K562 (cell line): ENCODE measurements around the gene ANAPC13. TPM values are rescaled to one million over a fixed set of nuclear protein-coding genes. Genes with fewer than 3 reads are reported as not detected.

Experiments
- ATAC-seq: fragments of 200-7000 bp; cut with Tn5 transposase; 3 replicates; pipeline ENCODE4 v1.9.1; 2020; ENCODE audit warnings: moderate library complexity
- BruUV-seq: library from RNA; stranded (reverse); fragments of 400-500 nt; replicated peaks from 2 replicates; lab custom pipeline; 2021; lab: Mats Ljungman, UMichigan
- CTCF ChIA-PET: fragments of 300-600 bp; formaldehyde crosslinking; extraction: SDS; loops from one replicate; lab custom pipeline; 2021; ENCODE audit warnings: low intra/inter-chr PET ratio; lab: Yijun Ruan, JAX
- POLR2A ChIA-PET: fragments of 300-600, 350-650 bp; sonication (Branson Sonifier 250); formaldehyde crosslinking; extraction: SDS; loops from one replicate; lab custom pipeline; 2021; ENCODE audit warnings: antibody characterized with exemption, inconsistent platforms; lab: Yijun Ruan, JAX
- DNase-seq, 4 experiments: peaks; one replicate each; pipeline versions ENCODE4 v3.0.0 to v3.0.0-alpha.2; 2011 to 2018; ENCODE audit warnings: low spot score in 3 of 4, mixed read lengths in 3 of 4; ENCODE audit errors: extremely low read depth in 1 of 4
- FAIRE-seq: peaks from 2 replicates; lab custom pipeline; 2011; peaks lifted over from hg19 to GRCh38; lab: Jason Lieb, UNC
- H2AFZ ChIP-seq: 2 replicates; pipeline ENCODE4 v1.6.0; 2011; ENCODE audit warnings: low read depth, low read length, control low read depth, inconsistent platforms
- H3K27ac ChIP-seq: fragments of 200-600 bp; 3 replicates; pipeline ENCODE4 v1.8.0; 2011; ENCODE audit warnings: low read depth, mild to moderate bottlenecking, control low read depth, inconsistent platforms, low read length, moderate library complexity, mixed read lengths; ENCODE audit errors: extremely low read depth
- H3K27me3 ChIP-seq, 2 experiments: fragments of 300-600 bp in 1 of 2; 2 replicates in 1 of 2; 3 replicates in 1 of 2; pipeline versions ENCODE4 v1.6.0 to v1.8.0; 2011; ENCODE audit warnings: inconsistent platforms in 2 of 2, low read length in 2 of 2, mild to moderate bottlenecking in 1 of 2, mixed read lengths in 1 of 2, moderate library complexity in 1 of 2; ENCODE audit not compliant: control insufficient read depth in 2 of 2, insufficient read depth in 2 of 2
- H3K36me3 ChIP-seq: fragments of 300-600 bp; 3 replicates; pipeline ENCODE4 v1.8.0; 2011; ENCODE audit warnings: mild to moderate bottlenecking, low read length, inconsistent platforms; ENCODE audit not compliant: control insufficient read depth, insufficient read depth
- H3K4me1 ChIP-seq, 2 experiments: fragments of 200-600 bp in 1 of 2; replicated peaks in 1 of 2; 2 replicates in 1 of 2; 3 replicates in 1 of 2; pipeline versions ENCODE4 v1.5.1 to v1.8.0; 2011; ENCODE audit warnings: inconsistent platforms in 2 of 2, low read length in 2 of 2, mild to moderate bottlenecking in 1 of 2, mixed read lengths in 1 of 2, moderate library complexity in 1 of 2; ENCODE audit not compliant: control insufficient read depth in 2 of 2, insufficient read depth in 2 of 2
- H3K4me2 ChIP-seq: 2 replicates; pipeline ENCODE4 v1.6.1; 2011; ENCODE audit warnings: low read length, control low read depth, inconsistent platforms, mixed read lengths; ENCODE audit not compliant: insufficient read depth
- H3K4me3 ChIP-seq: fragments of 200-600 bp; sonication (generic), shearing (Covaris generic); 2 replicates; pipeline ENCODE4 v1.5.1; 2016; ENCODE audit warnings: control low read depth, inconsistent platforms
- H3K79me2 ChIP-seq: fragments of 200-600 bp; 3 replicates; pipeline ENCODE4 v1.8.0; 2011; ENCODE audit warnings: low read length, inconsistent platforms; ENCODE audit not compliant: control insufficient read depth, insufficient read depth
- H3K9ac ChIP-seq, 2 experiments: 2 replicates each; pipeline versions ENCODE4 v1.6.0 to v1.6.1; 2011; ENCODE audit warnings: low read depth in 2 of 2, low read length in 2 of 2, control low read depth in 1 of 2, inconsistent platforms in 1 of 2, mild to moderate bottlenecking in 1 of 2, mixed read lengths in 1 of 2; ENCODE audit not compliant: insufficient read depth in 1 of 2
- H3K9me1 ChIP-seq: one replicate; pipeline ENCODE4 v1.6.0; 2011; ENCODE audit warnings: inconsistent platforms, mild to moderate bottlenecking, low read length, moderate library complexity; ENCODE audit not compliant: control insufficient read depth, insufficient read depth
- H3K9me3 ChIP-seq: replicated peaks from 2 replicates; pipeline ENCODE4 v1.5.1; 2011; ENCODE audit warnings: low read depth, low read length, inconsistent platforms; ENCODE audit not compliant: control insufficient read depth, insufficient read depth
- H4K20me1 ChIP-seq: replicated peaks from 2 replicates; pipeline ENCODE4 v1.6.1; 2011; ENCODE audit warnings: low read length, inconsistent platforms, mixed read lengths; ENCODE audit not compliant: control insufficient read depth, insufficient read depth
- CCNT2 ChIP-seq: IDR thresholded peaks from 2 replicates; pipeline ENCODE4 v1.6.1; 2011; ENCODE audit warnings: borderline replicate concordance, low read depth, mild to moderate bottlenecking, moderate library complexity, mixed read lengths, low read length; ENCODE audit not compliant: insufficient read length; ENCODE audit errors: extremely low read depth
- CHCHD3 ChIP-seq: fragments of 250-450 bp; sonication (Bioruptor Pico); IDR thresholded peaks from 2 replicates; pipeline ENCODE4 v2.1.2; 2022; ENCODE audit warnings: mild to moderate bottlenecking
- CHD2 ChIP-seq: IDR thresholded peaks from 2 replicates; pipeline ENCODE4 v1.6.1; 2011; ENCODE audit warnings: low read depth, low read length
- ETV5 ChIP-seq: sonication (generic); formaldehyde crosslinking; IDR thresholded peaks from 2 replicates; pipeline ENCODE4 v1.4.0; 2020; ENCODE audit warnings: low read depth, mild to moderate bottlenecking, missing genetic modification reagents
- HSF4 ChIP-seq: fragments of 250-450 bp; sonication (Bioruptor Pico); IDR thresholded peaks from 2 replicates; pipeline ENCODE4 v2.1.2; 2022; ENCODE audit warnings: mild to moderate bottlenecking, moderate library complexity, borderline replicate concordance
- IRF2 ChIP-seq: sonication (generic); formaldehyde crosslinking; IDR thresholded peaks from 2 replicates; pipeline ENCODE4 v1.8.1; 2022; ENCODE audit warnings: mild to moderate bottlenecking, missing genetic modification reagents
- KDM2B ChIP-seq: fragments of 250-450 bp; sonication (Bioruptor Pico); IDR thresholded peaks from 2 replicates; pipeline ENCODE4 v1.8.0; 2021; ENCODE audit warnings: mild to moderate bottlenecking, moderate library complexity
- MXI1 ChIP-seq: IDR thresholded peaks from 2 replicates; pipeline ENCODE4 v1.6.1; 2011; ENCODE audit warnings: low read depth, mild to moderate bottlenecking, improper control_type of control experiment, low read length
- POLR2G ChIP-seq: fragments of 200-400 bp; formaldehyde crosslinking; IDR thresholded peaks from 2 replicates; pipeline ENCODE4 v1.6.1; 2017; ENCODE audit warnings: low read depth, mild to moderate bottlenecking, antibody characterized with exemption, low read length, moderate library complexity
- POU5F1 ChIP-seq: fragments of 150-350 bp; IDR thresholded peaks from 2 replicates; pipeline ENCODE4 v1.6.1; 2014; ENCODE audit warnings: borderline replicate concordance, low read length, low read depth, mild to moderate bottlenecking; ENCODE audit not compliant: partially characterized antibody
- SMAD1 ChIP-seq: fragments of 150-350 bp; IDR thresholded peaks from 2 replicates; pipeline ENCODE4 v1.6.1; 2014; ENCODE audit warnings: low read length, low read depth; ENCODE audit not compliant: partially characterized antibody
- TEAD2 ChIP-seq: fragments of 450-650 bp; IDR thresholded peaks from 2 replicates; pipeline ENCODE4 v1.6.1; 2016; ENCODE audit warnings: missing genetic modification characterization, control low read depth, missing compliant biosample characterization
- ZNF384 ChIP-seq: IDR thresholded peaks from 2 replicates; pipeline ENCODE4 v1.6.1; 2012; ENCODE audit warnings: low read depth, low read length, improper control_type of control experiment
- WGBS: fragments of 100-300 bp; shearing (Covaris generic); methylation state at CpG from one replicate; pipeline ENCODE4 v1.1.6; 2016; ENCODE audit warnings: low coverage, mixed read lengths; ENCODE audit not compliant: insufficient coverage; ENCODE audit errors: missing lambda C conversion rate; 5-methylcytosine and 5-hydroxymethylcytosine counted together
- in situ Hi-C: fragments of 300-500 bp; cut with MboI; formaldehyde crosslinking; loops from 4 replicates; pipeline ENCODE4 v1.15.0; 2018; ENCODE audit warnings: inconsistent platforms, mixed read lengths
- intact Hi-C: fragments of 100-400 bp; cut with micrococcal nuclease; formaldehyde crosslinking; loops from 2 replicates; pipeline ENCODE4 v1.14.2; 2022
- polyA plus RNA-seq, 8 experiments: library from polyadenylated mRNA; depleted of rRNA in 4 of 8; stranded (reverse) in 5 of 8; unstranded in 3 of 8; fragments of >200 nt; fragmentation: Nextera tagmentation in 2 of 8; fragmentation: Illumina TruSeq in 1 of 8; extraction: Ambion mirVana in 2 of 8; extraction: Trizol in 1 of 8; gene quantifications; 2 replicates each; pipeline versions ENCODE4 v1.2.1 to v1.2.3, GENCODE V29; 2011 to 2014; ENCODE audit warnings: inconsistent platforms in 1 of 8, missing spikeins in 1 of 8
- total RNA-seq, 7 experiments: library from RNA; depleted of rRNA in 6 of 7; stranded (reverse); fragments of >200 nt in 6 of 7; fragmentation: Illumina TruSeq in 2 of 7; extraction: Trizol in 2 of 7; gene quantifications; 2 replicates each; pipeline versions ENCODE4 v1.2.1 to v1.2.3, GENCODE V29; 2011 to 2021; ENCODE audit warnings: low replicate concordance in 1 of 7
- TF ChIP-seq, protein P1 (sequence below): fragments of 450-650 bp; IDR thresholded peaks from 2 replicates; pipeline ENCODE4 v1.6.1; 2016; ENCODE audit warnings: low read depth, mild to moderate bottlenecking, moderate library complexity
- TF ChIP-seq, protein P2 (sequence below): sonication (generic); formaldehyde crosslinking; IDR thresholded peaks from 2 replicates; pipeline ENCODE4 v1.8.0; 2022; ENCODE audit warnings: missing genetic modification reagents, mild to moderate bottlenecking, moderate library complexity, borderline replicate concordance
- TF ChIP-seq, protein P3 (sequence below): fragments of 250-450 bp; sonication (Bioruptor Pico); IDR thresholded peaks from 2 replicates; pipeline ENCODE4 v1.9.0; 2021; ENCODE audit warnings: mild to moderate bottlenecking, inconsistent platforms

The ANAPC13 gene
- total and polyA plus RNA-seq, 9 of the 15 experiments (the other 6 are each of a cell fraction or from before 2014, with no cell fraction given), result 48.5 to 238 (median 68.5) TPM

- POLR2A ChIA-PET, result no interaction called here
- intact Hi-C loops, result loop anchor here (5.0 to 10.0 kb wide), 2 partner anchors 77 to 259 kb away; no protein-coding TSS in a partner anchor
- no peak for DNase-seq
Observed at GRCh38 chr3:134471521-134472193, 14.1 kb downstream of the ANAPC13 start.

More at GRCh38 chr3:134471521-134472193, 14.1 kb downstream of the ANAPC13 start:
- H3K27ac ChIP-seq, result no peak overlapping the region
- H3K36me3 ChIP-seq, result peaks cover 2% of the 10 kb centered on the region; the same call in 1 of the 3 replicates
- CTCF ChIA-PET, result no interaction called here
- H3K79me2 ChIP-seq, result no peaks in the 10 kb centered on the region
- no peak overlapping the region for H3K4me3 ChIP-seq
- no peaks in the 10 kb centered on the region; the same call in 1 of the 2 replicates for H4K20me1 ChIP-seq
- no TSS peak for BruUV-seq
- no peak for FAIRE-seq
- H3K9me1 ChIP-seq, result no peaks in the 10 kb centered on the region
- peaks cover 0 to 6% of the 10 kb centered on the region in 2 experiments; a peak in 2 of 5 replicates for H3K27me3 ChIP-seq
- no peak for ATAC-seq
- in situ Hi-C loops, result loop anchor here (5.0 to 10.0 kb wide), 2 partner anchors 164 to 267 kb away; no protein-coding TSS in a partner anchor
- no peak overlapping the region for H3K9ac ChIP-seq
- WGBS, result 52% methylated on average over 5 of the region's 8 CpGs
- H3K4me2 ChIP-seq, result no peak overlapping the region
- no peak overlapping the region for H2AFZ ChIP-seq
- no peak for TF ChIP-seq IRF2
- no peak for TF ChIP-seq CHCHD3 (CRISPR knock-in tag)
- TF ChIP-seq CHD2, result no peak
- no peak for TF ChIP-seq KDM2B (CRISPR knock-in tag)
- TF ChIP-seq CCNT2, result no peak
- no peak for TF ChIP-seq ETV5 (CRISPR knock-in tag)
- no peak for TF ChIP-seq POU5F1
- TF ChIP-seq TEAD2, result no peak
- TF ChIP-seq POLR2G, result no peak
- no peak for TF ChIP-seq ZNF384
- TF ChIP-seq, protein P1, sequence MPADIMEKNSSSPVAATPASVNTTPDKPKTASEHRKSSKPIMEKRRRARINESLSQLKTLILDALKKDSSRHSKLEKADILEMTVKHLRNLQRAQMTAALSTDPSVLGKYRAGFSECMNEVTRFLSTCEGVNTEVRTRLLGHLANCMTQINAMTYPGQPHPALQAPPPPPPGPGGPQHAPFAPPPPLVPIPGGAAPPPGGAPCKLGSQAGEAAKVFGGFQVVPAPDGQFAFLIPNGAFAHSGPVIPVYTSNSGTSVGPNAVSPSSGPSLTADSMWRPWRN, result no peak
- no peak for TF ChIP-seq HSF4 (CRISPR knock-in tag)
- TF ChIP-seq SMAD1, result no peak
- TF ChIP-seq, protein P2, sequence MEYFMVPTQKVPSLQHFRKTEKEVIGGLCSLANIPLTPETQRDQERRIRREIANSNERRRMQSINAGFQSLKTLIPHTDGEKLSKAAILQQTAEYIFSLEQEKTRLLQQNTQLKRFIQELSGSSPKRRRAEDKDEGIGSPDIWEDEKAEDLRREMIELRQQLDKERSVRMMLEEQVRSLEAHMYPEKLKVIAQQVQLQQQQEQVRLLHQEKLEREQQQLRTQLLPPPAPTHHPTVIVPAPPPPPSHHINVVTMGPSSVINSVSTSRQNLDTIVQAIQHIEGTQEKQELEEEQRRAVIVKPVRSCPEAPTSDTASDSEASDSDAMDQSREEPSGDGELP (CRISPR knock-in tag), result no peak
- TF ChIP-seq, protein P3, sequence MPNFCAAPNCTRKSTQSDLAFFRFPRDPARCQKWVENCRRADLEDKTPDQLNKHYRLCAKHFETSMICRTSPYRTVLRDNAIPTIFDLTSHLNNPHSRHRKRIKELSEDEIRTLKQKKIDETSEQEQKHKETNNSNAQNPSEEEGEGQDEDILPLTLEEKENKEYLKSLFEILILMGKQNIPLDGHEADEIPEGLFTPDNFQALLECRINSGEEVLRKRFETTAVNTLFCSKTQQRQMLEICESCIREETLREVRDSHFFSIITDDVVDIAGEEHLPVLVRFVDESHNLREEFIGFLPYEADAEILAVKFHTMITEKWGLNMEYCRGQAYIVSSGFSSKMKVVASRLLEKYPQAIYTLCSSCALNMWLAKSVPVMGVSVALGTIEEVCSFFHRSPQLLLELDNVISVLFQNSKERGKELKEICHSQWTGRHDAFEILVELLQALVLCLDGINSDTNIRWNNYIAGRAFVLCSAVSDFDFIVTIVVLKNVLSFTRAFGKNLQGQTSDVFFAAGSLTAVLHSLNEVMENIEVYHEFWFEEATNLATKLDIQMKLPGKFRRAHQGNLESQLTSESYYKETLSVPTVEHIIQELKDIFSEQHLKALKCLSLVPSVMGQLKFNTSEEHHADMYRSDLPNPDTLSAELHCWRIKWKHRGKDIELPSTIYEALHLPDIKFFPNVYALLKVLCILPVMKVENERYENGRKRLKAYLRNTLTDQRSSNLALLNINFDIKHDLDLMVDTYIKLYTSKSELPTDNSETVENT (CRISPR knock-in tag), result no peak
- TF ChIP-seq MXI1, result no peak
- no peaks in the 10 kb centered on the region for H3K4me1 ChIP-seq
- no peaks in the 10 kb centered on the region for H3K9me3 ChIP-seq
